ENCODE data around the gene ASTN1. TPM values are rescaled to one million over a fixed set of nuclear protein-coding genes. Genes with fewer than 3 reads are reported as not detected.

ASTN1 gene
- total and polyA plus RNA-seq, 2 of the 4 experiments (the other 2 are of a cell fraction): under 0.01 to 0.07 TPM

GRCh38 chr1:176938375-176938774 is 226.1 kb downstream of the ASTN1 start:
- dilution Hi-C loops (cut with HindIII; ENCODE audit: low sequenced_read_pairs, unreplicated experiment): no loop called here
- Histone ChIP-seq H2AK9ac (replicated peaks; ENCODE audit: low read depth, low read length, poor library complexity) (no peak overlapping the region), H3K14ac (replicated peaks; ENCODE audit: low read depth, low read length) (no peak overlapping the region), H3K4me3 (ENCODE audit: insufficient read depth, low read depth, low read length) (no peak overlapping the region), H3K23ac (ENCODE audit: low read depth, low read length) (no peak overlapping the region), H2BK5ac (ENCODE audit: low read depth, low read length, poor library complexity, severe bottlenecking) (no peak overlapping the region), H3K79me1 (ENCODE audit: low read depth in 1 of 2, low read length in 2 of 2) (no peaks in the 10 kb centered on the region), H3K4ac (ENCODE audit: low read depth, low read length) (no peak overlapping the region), H3K4me1 (ENCODE audit: control insufficient read depth, insufficient read depth, low read length) (no peaks in the 10 kb centered on the region), H2BK15ac (ENCODE audit: low read depth, low read length) (no peak overlapping the region), H3K4me2 (ENCODE audit: low read depth, low read length) (no peak overlapping the region), H3K9ac (ENCODE audit: low read depth, low read length) (no peak overlapping the region), H4K91ac (ENCODE audit: insufficient read depth, low read depth, low read length) (no peak overlapping the region), H2BK120ac (ENCODE audit: low read depth, low read length) (no peak overlapping the region), H3K27ac (ENCODE audit: insufficient read depth, low read length) (no peak overlapping the region), H3K18ac (ENCODE audit: low read depth, low read length) (no peak overlapping the region), H3K56ac (ENCODE audit: extremely low read depth, insufficient read depth, low read length) (no peak overlapping the region), H2AK5ac (ENCODE audit: low read depth, low read length) (no peak overlapping the region), H3K27me3 (ENCODE audit: control insufficient read depth, insufficient read depth, low read length) (no peaks in the 10 kb centered on the region), H3K36me3 (ENCODE audit: control insufficient read depth, insufficient read depth, low read length) (no peaks in the 10 kb centered on the region), H4K5ac (ENCODE audit: low read depth, low read length) (no peak overlapping the region), H3K9me3 (ENCODE audit: control insufficient read depth, insufficient read depth, low read length) (no peaks in the 10 kb centered on the region), H4K8ac (ENCODE audit: low read depth in 2 of 2, low read length in 2 of 2) (no peak overlapping the region), H2BK20ac (ENCODE audit: low read depth, low read length) (no peak overlapping the region), H4K20me1 (ENCODE audit: insufficient read depth, low read length) (no peaks in the 10 kb centered on the region), H2AFZ (replicated peaks; ENCODE audit: low read length, poor library complexity) (no peak overlapping the region), H3K9me1 (ENCODE audit: insufficient read depth, low read length) (no peaks in the 10 kb centered on the region)
- TF ChIP-seq RCOR1 (IDR thresholded peaks at IDR 0.05; ENCODE audit: insufficient replicate concordance, low read length) (no peak), NFE2L2 (IDR thresholded peaks at IDR 0.05; ENCODE audit: low read depth, low read length) (no peak), MAZ (IDR thresholded peaks at IDR 0.05; ENCODE audit: borderline replicate concordance, low read depth, low read length) (no peak), RAD21 (IDR thresholded peaks at IDR 0.05; ENCODE audit: low read length) (no peak), CEBPB (IDR thresholded peaks at IDR 0.05; ENCODE audit: low read depth, low read length) (no peak), MXI1 (IDR thresholded peaks at IDR 0.05; ENCODE audit: borderline replicate concordance, low read depth, low read length) (no peak), ELK1 (IDR thresholded peaks at IDR 0.05; ENCODE audit: borderline replicate concordance, low read depth, low read length) (no peak), RFX5 (IDR thresholded peaks at IDR 0.05; ENCODE audit: low read depth, low read length) (no peak), CHD1 (IDR thresholded peaks at IDR 0.05; ENCODE audit: low read depth, low read length) (no peak), CTCF (conservative IDR thresholded peaks at IDR 0.05; ENCODE audit: low read depth, low read length) (no peak), BHLHE40 (IDR thresholded peaks at IDR 0.05; ENCODE audit: low read depth, low read length) (no peak), FOS (IDR thresholded peaks at IDR 0.05; ENCODE audit: low read depth, low read length) (no peak), MAFK (IDR thresholded peaks at IDR 0.05; ENCODE audit: low read depth, low read length) (no peak)
- ATAC-seq (ENCODE audit: low read depth) (no peak), DNase-seq (no peak)
- WGBS, 2 experiments (ENCODE audit: extremely low coverage in 2 of 2, insufficient read length in 1 of 2): no CpG with 5 or more reads among the region's 1 CpG
- intact Hi-C loops (cut with micrococcal nuclease): no loop called here
- CTCF ChIA-PET: no interaction called here
- POLR2A ChIA-PET (ENCODE audit: unreplicated experiment): no interaction called here
- BruUV-seq (replicated peaks): no TSS peak
- in situ Hi-C loops (cut with MboI; ENCODE audit: low sequenced_read_pairs): no loop called here

Data from IMR-90 (cell line).